Purkinje cell (primary cell): ENCODE data around the gene KATNAL1. TPM values are rescaled to one million over a fixed set of nuclear protein-coding genes. Genes with fewer than 3 reads are reported as not detected.

ENCODE experiments used
- polyA plus RNA-seq: library from polyadenylated mRNA; unstranded; fragments of >200 nt; fragmentation: Nextera tagmentation; gene quantifications from 2 replicates; pipeline ENCODE4 v1.2.1, GENCODE V29; 2014

The KATNAL1 gene
- 15.2 and 16.9 TPM in 2 replicates for polyA plus RNA-seq

DNA sequence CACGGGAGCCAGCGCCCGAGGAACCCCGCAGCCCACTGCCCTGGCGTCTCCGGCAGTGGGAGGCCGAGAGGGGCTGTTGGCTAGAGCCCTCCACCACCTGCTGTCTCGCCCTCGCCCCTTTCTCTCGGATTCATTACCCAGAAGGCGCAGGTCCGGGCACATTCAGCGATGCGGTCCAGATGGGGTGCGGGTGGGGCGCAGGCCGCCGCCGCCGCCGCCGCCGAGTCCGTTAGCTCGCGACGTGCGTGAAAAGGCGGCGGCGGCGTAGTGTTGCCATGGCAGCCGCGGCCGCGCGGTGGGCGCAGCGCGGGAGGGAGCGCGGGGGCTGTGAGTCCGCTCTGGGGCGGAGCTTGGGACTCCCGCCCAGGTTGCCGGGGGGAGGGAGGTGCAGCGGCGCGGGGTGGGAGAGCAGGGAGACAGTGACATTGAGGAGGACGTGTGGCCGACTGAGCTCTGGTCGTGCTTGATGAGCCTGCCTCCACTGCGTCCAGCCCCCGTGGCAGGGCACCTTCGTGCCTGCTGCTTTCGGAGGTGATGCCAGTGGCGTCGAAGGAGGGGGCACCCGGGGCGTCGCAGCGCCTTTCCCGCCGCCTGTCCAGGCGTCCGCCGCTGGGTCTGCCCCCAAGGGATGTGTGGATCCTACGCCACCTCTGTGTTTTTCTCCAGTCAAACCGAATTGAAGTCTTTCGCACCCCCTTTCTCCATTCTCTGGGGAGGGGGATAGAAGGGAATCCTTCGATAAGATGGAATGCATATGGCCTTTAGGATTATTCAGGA is at the start of gene KATNAL1:
TSS of gene KATNAL1 (minus strand) at position 358 of the 777 bp plus-strand sequence. CDS start 23,774 bp downstream, outside the sequence.

Other genes with a start within 250 kb of the KATNAL1 start
- 0.50 and 1.2 TPM in 2 replicates for gene UBE2L5, start 114.9 kb upstream of the KATNAL1 start, polyA plus RNA-seq
- gene HMGB1, start 158.4 kb upstream of the KATNAL1 start, polyA plus RNA-seq: 571 and 574 TPM in 2 replicates